Activated T-cell treated with anti-CD3 and anti-CD28 coated beads, Interleukin-2, amount 50 U/mL, for 72 hours (primary cell): Measurements from ENCODE around the gene LEO1. TPM values are rescaled to one million over a fixed set of nuclear protein-coding genes. Genes with fewer than 3 reads are reported as not detected.
A peak's percentile ranks its signal among the peaks of the same experiment; 100 is the strongest.
"Not testable (repeated sequence)": the region's sequence is repeated elsewhere in the genome, so short reads cannot be mapped to it uniquely, and the experiment has no call there.

Experiments used
- ATAC-seq, 2 donors: fragments of 150-1000 bp; cut with Tn5 transposase; replicated peaks in 1 of 2; 2 replicates each; pipeline ENCODE4 v1.10.0; 2021; ENCODE audit warnings: moderate library complexity in 2 of 2, mild to moderate bottlenecking in 1 of 2
- DNase-seq, 2 donors: peaks; one replicate each; pipeline ENCODE4 v3.0.0; 2021 to 2022; ENCODE audit warnings: mixed read lengths in 1 of 2
- H3K27ac Mint-ChIP-seq: one replicate; pipeline ENCODE4 v1.8.0; 2022; ENCODE audit warnings: mild to moderate bottlenecking, moderate library complexity, mixed read lengths
- H3K27me3 Mint-ChIP-seq: one replicate; pipeline ENCODE4 v1.8.0; 2022; ENCODE audit warnings: low read depth, mixed read lengths
- H3K36me3 Mint-ChIP-seq, 2 donors: one replicate each; pipeline ENCODE4 v1.8.0; 2022; ENCODE audit warnings: mixed read lengths in 2 of 2, mild to moderate bottlenecking in 1 of 2; ENCODE audit not compliant: insufficient read depth in 2 of 2
- H3K4me1 Mint-ChIP-seq: one replicate; pipeline ENCODE4 v1.8.0; 2022; ENCODE audit warnings: low read depth, mixed read lengths
- H3K4me3 Mint-ChIP-seq, 2 donors: one replicate each; pipeline ENCODE4 v1.8.0; 2022; ENCODE audit warnings: mild to moderate bottlenecking in 2 of 2, mixed read lengths in 2 of 2, moderate library complexity in 2 of 2
- H3K9me3 Mint-ChIP-seq, 2 donors: one replicate each; pipeline ENCODE4 v1.8.0; 2022; ENCODE audit warnings: mixed read lengths in 2 of 2
- total RNA-seq, 2 donors: library from RNA; stranded (reverse); gene quantifications; one replicate each; pipeline ENCODE4 v1.2.3, GENCODE V29; 2022

The LEO1 gene
- total RNA-seq, 2 donors from 2014 or later, result 21.4 to 22.7 TPM

DNA sequence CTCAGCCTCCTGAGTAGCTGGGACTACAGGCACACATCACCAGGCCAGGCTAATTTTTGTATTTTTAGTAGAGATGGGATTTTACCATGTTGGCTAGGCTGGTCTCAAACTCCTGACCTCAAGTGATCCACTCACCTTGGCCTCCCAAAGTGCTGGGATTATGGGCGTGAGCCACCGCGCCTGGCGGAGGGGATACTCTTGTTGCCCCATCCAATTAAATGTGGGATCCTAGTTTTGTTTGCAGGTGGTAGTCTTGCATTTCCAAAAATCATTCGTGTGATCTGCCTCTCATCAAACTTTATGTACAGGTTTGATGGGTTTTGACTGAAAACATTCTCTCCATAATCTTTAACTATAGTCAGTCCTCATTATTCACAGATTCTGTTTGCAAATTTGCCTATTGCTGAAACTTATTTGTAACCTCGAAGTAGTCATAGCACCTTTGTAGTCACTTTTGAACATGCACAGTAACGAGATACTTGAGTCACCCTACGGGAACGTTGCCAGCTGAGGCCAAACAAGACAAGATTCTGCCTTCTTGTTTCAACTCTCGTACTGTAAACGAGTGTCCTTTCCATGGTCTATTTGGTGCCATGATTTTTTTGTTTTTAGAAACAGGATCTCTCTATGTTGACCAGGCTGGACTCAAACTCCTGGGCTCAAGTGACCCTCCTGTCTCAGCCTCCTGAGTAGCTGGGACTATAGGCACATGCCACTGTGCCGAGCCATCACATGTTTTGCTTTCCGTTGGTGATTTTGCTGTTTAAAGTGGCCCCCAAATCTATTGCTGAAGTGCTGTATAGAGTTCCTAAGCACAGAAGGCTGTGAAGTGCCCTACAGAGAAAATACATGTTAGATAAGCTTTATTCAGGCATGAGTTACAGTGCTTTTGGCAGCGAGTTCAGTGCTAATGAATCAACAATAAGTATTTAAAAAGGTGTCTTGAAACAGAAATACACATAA lies 39.3 kb upstream of the LEO1 start:
- peak; percentile 82 to 87 for DNase-seq
- peak overlapping the region; percentile 33 to 47 for H3K4me3 Mint-ChIP-seq

DNA sequence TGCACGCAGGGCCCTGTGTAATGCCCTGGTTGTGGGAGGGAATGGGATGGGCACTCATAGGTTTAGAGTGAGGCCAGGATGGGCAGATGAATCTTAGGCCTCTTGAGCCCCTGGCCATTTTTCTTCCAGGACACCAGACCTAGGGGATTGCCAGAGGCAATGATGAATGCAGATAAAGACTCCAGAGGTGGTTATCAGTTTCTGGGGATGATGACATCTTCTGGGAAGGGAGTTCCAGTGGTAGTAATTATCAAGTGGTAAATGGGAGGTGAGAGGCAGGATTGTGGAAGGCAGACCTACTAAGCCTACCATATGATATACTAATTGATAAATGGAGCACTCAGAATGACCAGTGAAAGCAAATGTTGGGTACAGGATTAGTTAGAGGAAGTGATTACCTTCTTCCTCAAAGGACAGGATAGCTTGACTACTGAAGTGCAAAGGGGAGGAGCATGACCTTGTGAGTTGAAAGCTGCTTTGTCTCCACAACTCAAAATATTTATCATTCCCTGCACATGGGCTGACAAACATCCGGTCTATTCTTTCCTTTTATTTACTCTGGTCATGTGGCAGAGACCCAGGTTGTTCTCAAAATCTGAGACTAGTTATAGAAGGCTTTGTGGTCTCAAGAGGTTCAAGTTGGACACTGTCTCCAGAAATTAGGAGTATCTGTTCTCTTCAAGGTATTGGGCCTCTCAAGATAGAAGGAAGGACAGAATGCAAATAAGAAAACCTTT lies 37.3 kb upstream of the LEO1 start:
- Mint-ChIP-seq H3K4me1 (peaks cover 88% of the 10 kb centered on the region), H3K27ac (no peak overlapping the region), H3K36me3 (no peaks in the 10 kb centered on the region), H3K27me3 (peaks cover 7% of the 10 kb centered on the region), H3K9me3 (no peaks in the 10 kb centered on the region), H3K4me3 (peak overlapping the region in 1 of 2 donors; percentile 1)
- ATAC-seq (no peak), DNase-seq (no peak)

More for the DNA sequence above, 39.3 kb upstream of the LEO1 start:
- H3K36me3 Mint-ChIP-seq, result no peaks in the 10 kb centered on the region
- no peaks in the 10 kb centered on the region for H3K27me3 Mint-ChIP-seq
- H3K27ac Mint-ChIP-seq, result peak overlapping the region; percentile 18
- no peaks in the 10 kb centered on the region for H3K9me3 Mint-ChIP-seq
- ATAC-seq, result peak; percentile 52
- H3K4me1 Mint-ChIP-seq, result peaks cover 79% of the 10 kb centered on the region

DNA sequence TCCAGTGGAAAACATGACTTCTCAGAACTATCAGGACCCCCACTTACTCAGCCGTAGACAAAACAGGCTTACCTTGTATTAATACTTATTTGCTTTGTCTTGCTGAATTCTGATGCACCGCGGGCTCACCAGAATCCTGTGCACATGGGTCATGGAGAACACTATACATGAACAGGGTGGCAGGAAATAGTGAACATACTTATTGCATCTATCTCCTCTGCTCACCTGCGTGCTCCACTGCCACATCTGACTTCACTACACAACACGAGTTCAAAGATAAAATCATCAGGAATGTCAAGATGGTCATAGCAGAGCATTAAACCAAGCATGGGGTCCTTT lies 36.8 kb upstream of the LEO1 start:
- ATAC-seq (no peak), DNase-seq (no peak)
- no peaks in the 10 kb centered on the region for H3K36me3 Mint-ChIP-seq
- no peak overlapping the region for H3K27ac Mint-ChIP-seq
- peak overlapping the region; percentile 1 to 43 for H3K4me3 Mint-ChIP-seq
- peaks cover 7% of the 10 kb centered on the region for H3K27me3 Mint-ChIP-seq
- H3K4me1 Mint-ChIP-seq, result peaks cover 88% of the 10 kb centered on the region
- H3K9me3 Mint-ChIP-seq, result no peaks in the 10 kb centered on the region

DNA sequence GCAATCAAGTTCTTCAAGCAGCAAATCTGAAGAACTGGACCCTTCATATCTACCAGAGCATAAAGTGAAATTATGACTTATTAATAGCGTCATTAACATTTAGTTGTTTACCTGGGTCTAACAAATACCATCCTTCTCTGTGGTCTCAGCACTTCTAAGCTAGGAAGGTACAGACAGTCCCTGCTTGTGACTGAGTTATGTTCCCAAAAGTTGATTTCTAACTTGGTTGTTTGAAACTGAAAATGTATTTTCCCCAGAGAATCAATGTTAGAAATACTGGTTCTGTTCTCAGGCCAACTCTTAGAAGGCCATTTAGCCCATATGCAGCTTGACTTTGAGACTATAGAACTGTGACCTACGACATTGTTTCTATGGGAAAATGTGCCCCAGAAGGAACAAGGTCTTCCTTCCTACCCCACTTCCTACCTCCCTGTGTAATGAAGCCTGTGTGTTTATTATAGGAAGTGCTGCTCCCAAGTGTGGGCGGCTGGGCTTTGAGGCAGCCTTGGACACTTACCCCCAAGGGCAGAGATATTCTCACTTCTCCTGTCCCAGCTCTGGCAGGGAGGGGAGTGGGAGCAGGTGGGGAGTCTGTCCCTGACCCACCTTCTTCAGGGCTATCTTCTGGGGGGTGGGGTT lies 35.2 kb upstream of the LEO1 start:
- DNase-seq (no peak), ATAC-seq (peak; percentile 4)
- Mint-ChIP-seq H3K4me3 (peak overlapping the region; percentile 34 to 69), H3K27ac (peak overlapping the region; percentile 94), H3K4me1 (peaks cover 78% of the 10 kb centered on the region), H3K36me3 (peaks cover 1 to 2% of the 10 kb centered on the region in 2 donors), H3K9me3 (peaks cover 0 to 1% of the 10 kb centered on the region in 2 donors), H3K27me3 (peaks cover 7% of the 10 kb centered on the region)

DNA sequence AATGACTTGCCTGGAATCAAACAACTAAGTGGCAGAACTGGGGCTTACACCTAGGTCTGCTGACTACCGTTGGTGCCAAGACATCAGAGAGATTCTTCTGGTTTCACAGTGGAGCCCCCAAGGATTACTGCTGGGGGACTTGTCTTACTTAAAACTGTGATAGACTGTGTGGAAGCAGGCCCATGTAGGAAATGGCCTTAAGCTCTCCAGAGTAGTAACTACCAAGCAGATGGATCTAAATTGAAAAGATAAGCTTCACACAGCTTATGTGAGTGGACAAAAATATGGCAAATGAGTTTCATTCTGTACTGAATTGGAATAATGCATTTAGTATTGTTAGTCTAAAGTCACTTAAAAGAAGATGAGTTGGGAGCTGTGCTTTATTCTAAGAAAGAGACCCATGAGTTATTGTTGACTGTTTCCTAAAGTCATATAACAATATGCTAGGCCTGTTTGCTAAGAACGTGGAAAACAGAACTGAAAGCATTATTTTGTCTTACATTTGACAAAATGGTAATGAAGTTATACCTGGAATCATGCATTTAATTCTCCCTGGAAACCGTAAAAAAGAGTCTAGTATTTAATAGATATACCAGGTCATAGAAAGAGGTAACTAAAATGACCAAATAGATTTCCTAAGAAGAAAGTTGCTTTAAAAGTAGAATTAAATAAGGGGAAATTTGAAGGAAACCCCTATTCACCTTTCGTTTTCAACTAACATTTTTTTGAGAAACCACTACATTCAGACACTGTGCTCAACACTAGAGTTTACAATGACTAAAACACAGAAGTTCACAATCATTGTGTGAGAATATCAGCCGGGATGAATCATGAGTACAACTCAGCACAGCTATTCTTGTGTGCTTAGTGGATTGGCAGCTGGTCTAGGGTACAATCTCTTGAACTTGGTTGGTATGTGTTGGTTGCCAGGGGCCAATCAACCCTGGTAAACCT lies 34.4 kb upstream of the LEO1 start:
- DNase-seq (peak; percentile 51 to 56), ATAC-seq (peak; percentile 89 to 91)
- Mint-ChIP-seq H3K9me3 (peaks cover 0 to 1% of the 10 kb centered on the region in 2 donors), H3K36me3 (peaks cover 1 to 2% of the 10 kb centered on the region in 2 donors), H3K4me3 (peak overlapping the region; percentile 48 to 69), H3K27me3 (peaks cover 7% of the 10 kb centered on the region), H3K27ac (peak overlapping the region; percentile 94), H3K4me1 (peaks cover 70% of the 10 kb centered on the region)

DNA sequence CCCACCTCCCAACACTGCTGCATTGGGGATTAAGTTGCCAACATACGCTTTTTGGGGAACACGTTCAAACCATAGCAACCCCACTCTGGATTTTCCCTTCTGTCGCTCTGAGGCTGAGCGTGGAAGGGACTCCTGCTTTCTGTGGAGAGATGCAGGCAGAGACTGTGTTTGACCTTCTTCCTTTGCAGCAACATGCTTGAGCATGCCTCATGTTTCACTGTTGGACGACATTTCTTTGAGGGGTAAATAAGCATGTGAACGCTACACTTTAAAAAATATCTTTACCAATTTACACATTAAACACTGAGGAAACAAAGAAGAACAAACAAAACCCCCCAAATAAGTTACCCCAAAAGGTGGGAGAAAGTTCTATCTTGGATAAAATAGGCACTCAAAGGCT lies 33.2 kb upstream of the LEO1 start:
- H3K27me3 Mint-ChIP-seq, result peaks cover 7% of the 10 kb centered on the region
- peaks cover 0 to 1% of the 10 kb centered on the region in 2 donors for H3K9me3 Mint-ChIP-seq
- H3K36me3 Mint-ChIP-seq, result peaks cover 1 to 2% of the 10 kb centered on the region in 2 donors
- ATAC-seq (no peak), DNase-seq (no peak)
- H3K27ac Mint-ChIP-seq, result no peak overlapping the region
- peaks cover 59% of the 10 kb centered on the region for H3K4me1 Mint-ChIP-seq
- peak overlapping the region in 1 of 2 donors; percentile 69 for H3K4me3 Mint-ChIP-seq

DNA sequence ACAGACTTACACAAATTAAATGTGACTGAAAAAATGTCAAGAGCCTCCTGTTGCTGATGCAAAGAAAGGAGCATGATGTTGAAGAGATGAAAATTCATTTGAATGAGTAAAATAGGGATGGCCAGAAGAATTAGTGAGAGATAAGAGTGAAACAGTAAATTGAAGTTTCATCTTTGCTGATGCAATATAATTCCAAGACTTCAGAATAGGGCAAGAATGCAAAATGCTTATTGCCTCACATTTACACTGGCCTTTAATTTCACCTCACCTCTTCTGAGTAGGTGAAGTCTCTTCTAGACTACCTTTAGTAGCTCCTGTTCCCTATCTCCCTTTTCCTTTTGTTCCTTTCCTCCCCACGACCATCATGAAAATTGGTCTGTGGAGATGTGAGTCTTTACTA lies 32.1 kb upstream of the LEO1 start:
- no peak for DNase-seq
- peaks cover 54% of the 10 kb centered on the region for H3K4me1 Mint-ChIP-seq
- ATAC-seq, result no peak
- H3K9me3 Mint-ChIP-seq, result peaks cover 0 to 1% of the 10 kb centered on the region in 2 donors
- peaks cover 7% of the 10 kb centered on the region for H3K27me3 Mint-ChIP-seq
- H3K36me3 Mint-ChIP-seq, result peaks cover 1 to 2% of the 10 kb centered on the region in 2 donors
- H3K4me3 Mint-ChIP-seq, result no peak overlapping the region
- H3K27ac Mint-ChIP-seq, result no peak overlapping the region

DNA sequence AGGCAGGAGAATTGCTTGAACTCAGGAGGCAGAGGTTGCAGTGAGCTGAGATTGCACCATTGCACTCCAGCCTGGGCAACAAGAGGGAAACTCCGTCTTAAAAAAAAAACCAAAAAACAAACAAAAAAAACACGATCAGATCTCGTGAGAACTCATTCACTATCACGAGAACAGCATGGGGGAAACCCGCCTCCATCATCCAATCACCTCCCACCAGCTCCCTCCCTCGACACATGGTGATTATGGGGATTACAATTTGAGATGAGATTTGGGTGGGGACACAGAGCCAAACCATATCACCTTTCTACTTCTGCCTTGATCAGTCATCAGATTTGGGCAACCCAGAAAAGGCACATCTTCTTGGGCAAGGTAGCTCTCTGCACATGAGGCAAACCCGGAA lies 31.5 kb upstream of the LEO1 start:
- H3K4me3 Mint-ChIP-seq, ATAC-seq, H3K27me3 Mint-ChIP-seq, H3K9me3 Mint-ChIP-seq, H3K36me3 Mint-ChIP-seq, DNase-seq, H3K27ac Mint-ChIP-seq: not testable (repeated sequence)
- H3K4me1 Mint-ChIP-seq, result peaks cover 48% of the 10 kb centered on the region

DNA sequence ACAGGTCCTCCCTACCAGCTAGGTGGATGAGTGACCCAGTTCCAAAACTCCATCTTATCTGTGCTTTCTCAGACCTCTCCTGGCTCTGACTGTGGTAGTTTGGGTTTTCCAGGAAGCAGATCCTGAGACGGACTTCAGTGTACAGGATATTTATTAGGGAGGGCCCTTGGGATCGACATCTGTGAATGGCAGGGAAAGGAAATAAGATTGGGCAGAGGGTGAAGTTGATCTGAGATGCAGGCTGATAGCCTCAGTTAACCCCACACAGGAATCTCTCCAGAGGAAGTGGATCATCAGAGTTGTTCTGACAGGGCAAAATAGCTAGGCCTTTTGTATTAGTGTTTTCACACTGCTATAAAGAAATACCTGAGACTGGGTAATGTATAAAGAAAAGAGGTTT lies 30.8 kb upstream of the LEO1 start:
- Mint-ChIP-seq H3K4me3 (no peak overlapping the region), H3K27ac (no peak overlapping the region), H3K9me3 (peaks cover 0 to 1% of the 10 kb centered on the region in 2 donors), H3K36me3 (peaks cover 1 to 2% of the 10 kb centered on the region in 2 donors), H3K4me1 (peaks cover 40% of the 10 kb centered on the region), H3K27me3 (peaks cover 7% of the 10 kb centered on the region)
- DNase-seq (no peak), ATAC-seq (no peak)

DNA sequence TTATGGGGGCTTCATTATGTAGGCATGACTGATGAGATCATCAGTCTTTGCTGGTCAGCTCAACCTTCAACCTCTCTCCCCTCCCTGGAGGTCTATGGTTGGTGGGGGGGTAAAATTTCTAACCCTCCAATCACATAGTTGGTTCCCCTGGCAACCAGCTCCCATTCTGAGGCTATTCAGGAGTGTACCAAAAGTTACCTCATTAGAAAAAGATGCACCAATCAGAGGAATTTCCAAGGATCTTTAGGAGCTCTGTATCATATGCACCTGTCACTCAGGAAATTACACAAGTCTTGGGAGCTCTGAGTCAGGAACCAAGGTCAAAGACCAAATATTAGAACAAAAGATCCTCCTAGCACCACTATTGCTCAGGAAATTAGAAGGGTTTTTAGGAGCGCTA lies 21.4 kb upstream of the LEO1 start:
- DNase-seq, result no peak
- Mint-ChIP-seq H3K4me1 (no peaks in the 10 kb centered on the region), H3K36me3 (no peaks in the 10 kb centered on the region), H3K9me3 (no peaks in the 10 kb centered on the region), H3K4me3 (no peak overlapping the region), H3K27ac (no peak overlapping the region), H3K27me3 (no peaks in the 10 kb centered on the region)
- ATAC-seq, result no peak

DNA sequence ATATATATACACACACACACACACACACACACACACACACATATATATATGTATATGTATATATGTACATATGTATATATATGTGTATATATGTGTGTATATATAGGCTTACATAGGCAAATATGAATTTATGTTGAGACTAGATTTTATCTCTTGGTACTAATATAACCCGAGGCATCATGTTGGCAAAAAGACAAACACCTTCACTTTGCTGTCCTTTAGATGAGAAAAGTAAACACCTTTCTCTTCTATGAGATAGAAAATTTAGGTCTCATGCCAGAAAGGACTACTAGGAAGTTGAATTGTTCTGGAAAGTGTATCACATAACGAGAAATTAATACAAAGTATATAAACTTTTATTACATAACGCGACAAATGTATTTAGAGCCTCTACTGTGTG lies 19.6 kb upstream of the LEO1 start:
- Mint-ChIP-seq H3K9me3 (no peaks in the 10 kb centered on the region), H3K27ac (no peak overlapping the region), H3K36me3 (no peaks in the 10 kb centered on the region), H3K4me1 (no peaks in the 10 kb centered on the region), H3K4me3 (no peak overlapping the region), H3K27me3 (no peaks in the 10 kb centered on the region)
- no peak for ATAC-seq
- no peak for DNase-seq

DNA sequence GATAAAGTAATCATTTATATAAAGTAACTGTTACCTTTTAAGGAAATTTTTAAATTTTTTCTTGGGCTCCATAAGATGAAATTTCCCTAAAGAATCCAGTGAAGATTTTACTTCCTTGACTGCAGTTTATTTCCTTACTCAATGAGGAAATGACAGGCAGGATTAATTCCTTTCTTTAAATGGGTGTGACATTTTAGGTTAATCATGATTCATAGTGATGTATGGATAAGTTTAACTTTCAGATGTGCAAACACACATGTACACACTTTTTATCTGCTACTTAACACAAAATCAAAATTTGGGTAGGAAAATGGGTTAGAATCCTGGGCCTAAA lies 11.2 kb upstream of the LEO1 start:
- Mint-ChIP-seq H3K4me3 (no peak overlapping the region), H3K27me3 (no peaks in the 10 kb centered on the region), H3K4me1 (peaks cover 15% of the 10 kb centered on the region), H3K36me3 (no peaks in the 10 kb centered on the region), H3K27ac (no peak overlapping the region), H3K9me3 (no peaks in the 10 kb centered on the region)
- no peak for ATAC-seq
- no peak for DNase-seq
